Left colon (tissue), 2 donors: ENCODE measurements around the gene AFAP1. TPM values are rescaled to one million over a fixed set of nuclear protein-coding genes. Genes with fewer than 3 reads are reported as not detected.
A peak's percentile ranks its signal among the peaks of the same experiment; 100 is the strongest.

Experiments
- ATAC-seq: fragments of 200-7000 bp; cut with Tn5 transposase; one replicate; pipeline ENCODE4 v1.9.1; 2020; ENCODE audit warnings: mild to moderate bottlenecking, moderate library complexity
- DNase-seq, 2 donors: peaks; one replicate each; pipeline ENCODE4 v3.0.0-alpha.2; 2020
- intact Hi-C, 2 donors: fragments of 100-400 bp; cut with DNase I in 1 of 2; cut with micrococcal nuclease in 1 of 2; formaldehyde crosslinking; loops; one replicate each; pipeline versions ENCODE4 v1.11.2 to v1.14.0; 2022; cut with DNase I, micrococcal nuclease
- total RNA-seq, 2 donors: library from RNA; stranded (reverse); fragmentation: NEBNext Ultra II Directional; extraction: Animal tissue kit (Norgen Biotek cat#: 25700); gene quantifications; one replicate each; pipeline ENCODE4 v1.2.1, GENCODE V29; 2021
- donor health status: DM: no; HTN: no; CAD: no.
- donor health status: DM: yes; HTN: yes; CAD: no.

Gene AFAP1
- total RNA-seq, 2 donors from 2014 or later, result 41.2 to 46.2 TPM

DNA sequence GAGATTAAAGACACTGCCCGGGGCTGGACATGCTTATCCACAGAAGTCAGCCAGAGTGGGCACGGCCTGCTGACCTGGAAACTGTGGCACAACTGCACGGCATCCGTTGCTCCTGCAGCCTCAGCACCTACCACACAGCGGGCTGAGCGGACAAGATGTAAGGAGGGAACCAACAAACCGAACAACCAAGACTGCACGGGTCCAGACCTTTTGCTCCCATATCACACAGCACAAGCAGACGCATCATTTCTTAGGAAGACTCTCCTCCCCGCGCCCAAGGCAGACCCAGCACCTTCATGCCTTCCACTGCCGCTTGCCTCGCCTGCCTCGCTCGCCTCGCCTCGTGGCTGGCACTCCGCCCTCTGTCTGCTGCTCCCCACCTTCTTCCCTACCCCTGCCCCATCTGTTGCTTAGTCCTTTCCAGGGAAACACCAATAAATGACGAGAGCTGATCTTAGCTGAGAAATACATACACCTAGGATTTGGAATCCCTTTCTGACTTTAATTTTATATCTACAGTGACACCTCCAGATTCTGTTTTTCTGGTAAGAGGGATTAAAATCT lies 79.0 kb downstream of the AFAP1 start:
- DNase-seq (no peak), ATAC-seq (no peak)
- intact Hi-C loops, result no loop called here

DNA sequence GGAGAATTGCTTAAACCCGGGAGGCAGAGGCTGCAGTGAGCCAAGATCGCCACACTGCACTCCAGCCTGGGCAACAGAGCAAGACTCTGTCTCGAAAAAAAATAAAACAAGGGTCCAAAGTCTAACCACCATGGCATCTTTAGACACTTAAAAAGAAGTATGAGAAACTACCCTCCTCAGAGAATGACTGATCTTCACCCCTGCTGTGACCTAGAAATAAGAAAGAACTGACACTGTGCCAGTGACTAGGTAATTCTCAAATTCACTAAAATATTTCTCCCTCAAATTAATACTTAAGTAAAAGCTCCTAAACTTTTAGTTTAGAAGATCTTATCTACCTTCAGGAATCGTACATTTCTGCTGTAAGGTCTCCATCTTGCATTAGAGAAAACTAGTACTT lies 80.3 kb downstream of the AFAP1 start:
- DNase-seq, result no peak
- no peak for ATAC-seq
- intact Hi-C loops, result no loop called here

DNA sequence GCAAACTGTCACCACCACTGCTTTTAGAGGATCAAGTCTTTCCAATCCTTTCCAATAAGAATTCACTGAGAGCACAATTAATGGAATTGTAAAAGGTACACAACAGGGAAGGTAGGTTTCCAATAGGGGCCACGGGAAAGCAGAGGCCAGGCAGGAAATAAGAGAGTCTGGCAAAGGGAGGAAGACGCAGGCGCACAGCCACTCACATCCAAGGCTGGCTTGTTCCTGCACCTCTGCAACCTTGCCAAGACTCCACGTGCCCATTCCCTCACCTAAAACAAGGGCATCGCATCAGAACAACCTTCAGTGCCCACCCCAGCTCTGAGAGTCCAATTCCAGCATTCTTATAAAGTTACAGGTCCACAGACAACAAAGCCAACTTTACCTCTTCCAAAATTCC lies 81.2 kb downstream of the AFAP1 start:
- no peak for DNase-seq
- ATAC-seq, result no peak
- intact Hi-C loops, result no loop called here

DNA sequence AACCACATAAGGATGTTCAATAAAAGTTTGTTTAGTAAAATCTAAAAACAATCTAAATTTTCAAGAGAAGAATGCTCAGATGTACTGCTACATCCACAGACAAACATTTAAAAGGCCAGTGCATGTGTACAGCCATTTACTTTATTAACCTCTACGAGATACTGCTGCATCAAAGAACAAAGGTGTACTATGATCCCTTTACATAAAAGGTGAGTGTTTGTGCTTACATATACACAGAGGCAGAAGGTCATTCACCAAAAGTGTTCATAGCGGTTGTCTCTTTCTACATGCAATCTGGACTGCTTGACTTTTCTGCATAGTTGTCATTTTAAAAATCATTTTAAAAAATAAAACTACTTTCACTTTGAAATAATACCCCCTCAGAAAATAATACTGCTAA lies 81.7 kb downstream of the AFAP1 start:
- intact Hi-C loops, result no loop called here
- no peak for ATAC-seq

DNA sequence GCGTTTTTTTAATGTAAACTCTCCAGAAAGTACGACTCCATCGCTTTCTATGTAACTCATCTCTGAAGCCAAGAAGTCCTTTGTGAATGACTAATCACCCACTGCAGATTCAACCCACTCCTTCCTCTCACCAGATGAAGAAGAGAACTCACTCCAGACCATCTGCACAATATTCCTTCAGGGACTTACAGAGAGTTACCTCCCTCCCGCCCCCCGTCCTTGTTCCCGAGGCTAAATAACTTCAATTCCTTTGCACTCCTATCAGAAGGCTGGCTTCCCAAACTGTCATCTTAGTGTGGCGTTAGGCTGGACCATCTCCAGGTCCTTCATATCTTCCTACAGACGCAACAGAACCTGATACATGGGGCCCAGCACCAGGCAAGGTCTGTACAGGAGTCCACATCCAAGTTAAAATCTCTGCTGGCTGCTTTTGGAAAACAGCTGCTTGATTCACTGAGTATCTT lies 82.4 kb downstream of the AFAP1 start:
- intact Hi-C loops, result no loop called here
- DNase-seq (no peak), ATAC-seq (no peak)

More for the DNA sequence above, 81.7 kb downstream of the AFAP1 start:
- no peak for DNase-seq

DNA sequence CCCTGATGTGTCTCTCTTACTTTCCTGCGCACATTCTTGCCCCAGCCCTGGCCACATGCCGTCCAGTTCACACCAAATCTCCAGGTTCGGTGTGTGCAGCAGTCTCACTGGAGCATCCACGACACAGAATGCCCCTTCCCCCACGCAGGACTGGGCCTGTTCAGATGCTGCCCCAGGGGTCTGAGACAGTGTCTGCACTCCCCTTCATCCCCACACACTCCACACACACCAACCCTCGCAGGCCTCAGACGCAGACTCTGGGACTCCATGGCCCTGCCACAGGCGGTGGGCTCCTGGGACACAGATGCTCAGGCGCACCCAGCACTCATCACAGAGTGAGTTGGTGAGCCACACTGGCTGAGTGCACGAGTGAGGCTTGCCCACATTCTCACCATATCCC lies 83.9 kb downstream of the AFAP1 start:
- intact Hi-C loops, result no loop called here
- DNase-seq (no peak), ATAC-seq (no peak)

DNA sequence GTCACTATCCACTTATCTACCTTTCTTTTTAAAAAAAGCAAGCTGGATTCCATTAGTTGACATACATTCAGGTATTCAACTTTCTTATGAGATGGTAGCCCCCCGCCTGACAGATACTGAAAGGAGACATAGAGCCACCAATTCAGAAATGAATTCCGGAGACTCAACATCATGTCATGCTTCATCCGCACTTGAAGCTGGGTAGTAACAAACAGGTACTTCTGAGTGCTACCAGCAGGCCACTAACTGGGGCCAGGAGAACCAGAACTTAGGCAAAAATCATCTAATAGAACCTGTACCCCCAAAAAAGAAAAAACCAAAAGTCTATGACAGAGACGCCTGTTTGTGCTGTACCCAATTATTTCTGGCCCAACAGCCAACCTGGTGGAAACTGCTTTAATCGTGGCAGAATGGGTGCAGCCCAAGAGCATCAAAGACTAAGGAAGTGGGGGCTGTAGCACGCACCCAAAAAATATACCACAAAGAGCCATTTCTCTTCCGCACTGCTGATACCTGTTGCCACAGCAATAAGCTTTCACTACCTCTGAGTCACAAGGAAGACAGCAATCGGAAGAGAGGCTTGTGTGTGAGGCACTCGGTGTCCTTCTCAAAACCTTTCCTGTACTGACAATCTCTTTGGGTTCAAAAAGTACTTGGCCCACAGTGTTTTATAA lies 84.8 kb downstream of the AFAP1 start:
- intact Hi-C loops, result no loop called here
- DNase-seq (no peak), ATAC-seq (peak; percentile 20)

DNA sequence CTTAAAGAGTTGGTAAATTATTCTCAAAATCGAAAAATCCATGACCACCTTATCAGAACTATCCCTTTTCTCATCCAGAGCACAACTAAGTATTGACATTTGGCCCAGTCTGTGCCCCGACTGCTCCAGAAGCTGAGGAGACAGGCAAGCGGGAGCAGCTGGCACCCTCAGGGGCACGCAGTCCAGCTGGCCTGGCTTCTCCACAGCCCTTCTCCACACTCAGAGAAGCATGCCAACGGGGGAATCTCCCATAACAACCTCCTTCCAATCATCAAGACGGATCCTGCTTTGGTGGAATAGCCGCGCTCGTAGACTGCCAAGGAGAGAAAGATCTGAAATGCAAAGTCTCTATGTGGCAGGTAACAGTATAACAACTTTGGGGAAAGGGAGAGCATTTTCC lies 85.4 kb downstream of the AFAP1 start:
- DNase-seq, result no peak
- ATAC-seq, result no peak
- intact Hi-C loops, result no loop called here

DNA sequence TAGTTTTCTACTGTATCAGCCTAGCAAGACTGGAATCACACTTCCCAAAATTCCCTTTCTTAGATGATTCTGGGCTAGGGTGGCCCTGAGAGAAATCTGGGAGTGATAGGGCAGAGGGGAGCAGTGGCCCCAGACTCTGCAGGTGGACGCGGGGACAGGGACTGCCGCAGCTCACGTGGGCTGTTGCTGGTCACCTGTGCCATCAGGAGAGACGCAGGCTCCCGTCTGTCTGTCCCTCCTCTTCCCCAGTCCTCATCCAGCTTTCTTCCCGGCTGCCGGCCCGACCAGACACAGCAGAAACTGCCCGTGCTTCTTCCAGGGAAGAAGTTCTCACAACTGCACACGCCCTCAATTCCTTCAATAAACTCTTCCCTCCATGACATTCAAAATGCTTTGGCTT lies 86.4 kb downstream of the AFAP1 start:
- no peak for DNase-seq
- ATAC-seq, result no peak
- intact Hi-C loops, result no loop called here

DNA sequence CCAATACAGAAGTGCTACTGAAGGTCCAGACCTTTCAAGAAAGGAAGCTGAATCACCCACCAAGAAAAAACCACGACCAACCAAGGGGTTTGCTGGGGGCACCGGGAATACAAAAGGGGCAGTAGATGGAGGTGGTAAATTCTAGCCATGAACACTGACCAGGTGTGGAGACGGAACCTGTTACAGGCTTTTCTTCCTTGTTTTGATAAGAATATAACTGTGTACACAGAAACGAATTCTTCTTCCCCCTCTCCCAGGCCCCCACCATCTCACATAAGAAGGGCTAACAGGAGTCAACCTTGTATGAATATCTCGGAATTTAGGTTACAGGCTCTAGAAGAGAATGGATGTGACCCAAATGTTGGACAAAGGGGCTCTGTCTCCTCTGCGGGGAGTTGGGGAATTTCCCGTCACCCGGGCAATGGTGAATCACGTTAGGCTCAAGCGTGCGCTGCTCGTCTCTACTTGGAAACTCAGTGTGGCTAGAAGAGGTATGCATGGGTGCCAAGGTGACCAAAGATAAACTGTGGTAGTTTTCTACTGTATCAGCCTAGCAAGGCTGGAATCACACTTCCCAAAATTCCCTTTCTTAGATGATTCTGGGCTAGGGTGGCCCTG lies 87.0 kb downstream of the AFAP1 start:
- ATAC-seq, result peak; percentile 68
- intact Hi-C loops, result no loop called here
- no peak for DNase-seq

DNA sequence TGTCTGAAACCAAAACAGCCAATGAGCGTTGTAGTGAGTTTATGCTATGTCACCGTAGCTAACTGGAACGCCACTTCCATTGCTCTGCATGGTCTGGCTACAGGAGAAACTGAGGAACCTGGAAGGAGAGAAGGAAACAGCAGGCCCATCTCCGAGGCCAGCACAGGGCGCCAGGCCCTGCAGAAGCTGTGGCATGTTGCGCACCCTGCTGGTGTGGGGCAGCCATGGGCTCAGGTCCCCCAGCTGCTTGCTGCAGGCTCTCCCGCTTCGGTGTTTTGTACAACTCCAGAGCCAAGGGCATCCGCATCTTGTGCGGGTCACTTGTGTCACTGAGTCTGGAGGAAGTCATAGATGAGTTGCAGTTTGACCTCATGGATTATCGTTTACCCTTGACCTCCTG lies 89.2 kb downstream of the AFAP1 start:
- ATAC-seq, result no peak
- intact Hi-C loops, result no loop called here

DNA sequence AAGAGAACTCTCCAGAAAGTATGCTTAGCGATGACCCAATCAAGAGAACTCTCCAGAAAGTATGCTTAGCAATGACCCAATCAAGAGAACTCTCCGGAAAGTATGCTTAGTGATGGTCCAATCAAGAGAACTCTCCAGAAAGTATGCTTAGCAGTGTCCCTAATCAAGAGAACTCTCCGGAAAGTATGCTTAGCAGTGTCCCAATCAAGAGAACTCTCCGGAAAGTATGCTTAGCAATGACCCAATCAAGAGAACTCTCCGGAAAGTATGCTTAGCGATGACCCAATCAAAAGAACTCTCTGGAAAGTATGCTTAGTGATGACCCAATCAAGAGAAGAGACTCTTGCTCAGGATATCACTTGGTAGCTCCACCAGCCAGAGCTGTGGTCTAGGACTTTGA lies 92.5 kb downstream of the AFAP1 start:
- intact Hi-C loops, result no loop called here
- DNase-seq, result no peak
- no peak for ATAC-seq

More for the DNA sequence above, 89.2 kb downstream of the AFAP1 start:
- DNase-seq, result no peak

DNA sequence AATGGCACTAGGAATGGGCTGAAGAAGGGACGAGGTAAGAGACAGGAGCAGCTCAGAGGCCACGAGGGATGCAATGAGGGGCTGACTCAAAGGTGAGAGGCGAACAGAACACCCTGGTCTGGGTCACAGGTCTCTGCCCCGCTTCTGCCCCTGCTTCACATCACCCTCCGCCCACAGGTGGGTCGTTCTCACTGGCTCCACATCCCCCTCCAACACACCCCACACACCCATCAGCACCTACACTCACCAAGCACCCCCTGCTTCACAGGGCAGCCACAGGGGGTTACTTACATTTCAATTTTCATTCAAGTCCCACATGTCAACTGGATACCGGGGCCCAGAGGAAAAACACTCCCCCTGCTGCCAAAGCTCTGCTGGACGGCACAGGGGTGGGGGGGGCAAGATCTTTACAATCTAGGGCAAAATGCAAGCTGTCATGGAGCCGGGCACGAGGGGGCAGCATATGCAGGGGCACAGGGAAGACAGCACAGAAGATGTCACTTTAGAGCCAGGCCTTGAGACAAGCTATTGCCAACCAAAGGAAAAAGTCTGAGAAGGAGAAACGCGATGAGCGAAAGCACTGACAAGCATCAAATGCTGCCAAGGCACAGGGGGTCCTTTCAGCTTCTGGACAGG lies 94.0 kb downstream of the AFAP1 start:
- intact Hi-C loops, result no loop called here
- no peak for ATAC-seq

DNA sequence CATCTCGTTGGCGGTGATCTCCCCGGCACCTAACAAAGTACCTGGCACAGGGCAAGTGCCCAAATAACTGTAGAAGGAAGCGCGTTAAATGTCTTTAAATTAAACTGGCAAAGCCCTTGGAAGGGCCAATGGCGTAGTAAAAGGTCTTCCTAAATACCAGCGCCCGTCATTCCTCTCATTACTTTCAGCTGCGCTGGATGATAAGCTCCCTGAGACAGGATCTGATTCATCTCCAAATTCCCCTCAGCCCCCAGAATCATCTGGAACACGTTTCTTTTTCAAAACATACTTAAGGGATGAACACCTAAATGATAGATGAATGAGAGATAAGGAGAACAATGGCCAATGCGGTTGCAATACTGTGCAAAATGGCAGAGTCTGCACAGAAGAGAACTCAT lies 95.1 kb downstream of the AFAP1 start:
- intact Hi-C loops, result no loop called here
- ATAC-seq, result no peak

More for the DNA sequence above, 94.0 kb downstream of the AFAP1 start:
- no peak for DNase-seq

DNA sequence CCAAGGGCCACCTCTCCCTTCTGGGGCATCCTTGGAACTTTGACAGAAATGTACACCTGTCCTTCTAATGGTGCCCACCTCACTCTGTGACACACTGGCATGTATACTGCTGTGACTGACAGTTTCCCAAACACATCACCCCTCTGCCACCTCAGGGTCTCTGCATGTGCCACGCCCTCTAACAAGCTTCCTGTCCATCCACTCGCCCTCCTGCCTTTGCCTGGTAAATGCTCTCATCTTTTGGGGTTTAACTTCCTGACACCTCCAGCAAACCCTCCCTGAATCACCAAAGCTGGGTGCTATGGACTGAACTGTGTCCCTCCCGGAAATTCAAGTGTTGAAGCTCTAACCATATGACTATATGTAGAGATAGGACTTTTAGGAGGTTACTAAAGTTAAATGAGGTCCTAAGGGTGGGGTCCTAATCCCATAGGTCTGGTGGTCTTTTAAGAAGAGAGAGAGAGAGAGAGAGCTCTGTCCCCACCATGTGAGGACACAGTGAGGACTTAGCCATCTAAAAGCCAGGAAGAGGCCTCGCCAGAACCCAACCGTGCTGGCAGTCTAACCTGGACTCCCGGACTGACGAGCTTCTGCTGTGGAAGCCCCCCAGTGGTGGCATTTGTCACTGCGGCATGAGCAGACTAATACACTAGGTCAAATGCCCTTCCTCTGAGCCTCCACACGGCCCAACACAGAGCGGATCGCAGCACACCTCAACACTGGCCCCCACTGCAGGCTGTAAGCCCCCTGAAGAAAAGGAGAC lies 95.6 kb downstream of the AFAP1 start:
- intact Hi-C loops, result no loop called here
- peak; percentile 59 to 86 for DNase-seq
- ATAC-seq, result peak; percentile 89

More for the DNA sequence above, 95.1 kb downstream of the AFAP1 start:
- no peak for DNase-seq

DNA sequence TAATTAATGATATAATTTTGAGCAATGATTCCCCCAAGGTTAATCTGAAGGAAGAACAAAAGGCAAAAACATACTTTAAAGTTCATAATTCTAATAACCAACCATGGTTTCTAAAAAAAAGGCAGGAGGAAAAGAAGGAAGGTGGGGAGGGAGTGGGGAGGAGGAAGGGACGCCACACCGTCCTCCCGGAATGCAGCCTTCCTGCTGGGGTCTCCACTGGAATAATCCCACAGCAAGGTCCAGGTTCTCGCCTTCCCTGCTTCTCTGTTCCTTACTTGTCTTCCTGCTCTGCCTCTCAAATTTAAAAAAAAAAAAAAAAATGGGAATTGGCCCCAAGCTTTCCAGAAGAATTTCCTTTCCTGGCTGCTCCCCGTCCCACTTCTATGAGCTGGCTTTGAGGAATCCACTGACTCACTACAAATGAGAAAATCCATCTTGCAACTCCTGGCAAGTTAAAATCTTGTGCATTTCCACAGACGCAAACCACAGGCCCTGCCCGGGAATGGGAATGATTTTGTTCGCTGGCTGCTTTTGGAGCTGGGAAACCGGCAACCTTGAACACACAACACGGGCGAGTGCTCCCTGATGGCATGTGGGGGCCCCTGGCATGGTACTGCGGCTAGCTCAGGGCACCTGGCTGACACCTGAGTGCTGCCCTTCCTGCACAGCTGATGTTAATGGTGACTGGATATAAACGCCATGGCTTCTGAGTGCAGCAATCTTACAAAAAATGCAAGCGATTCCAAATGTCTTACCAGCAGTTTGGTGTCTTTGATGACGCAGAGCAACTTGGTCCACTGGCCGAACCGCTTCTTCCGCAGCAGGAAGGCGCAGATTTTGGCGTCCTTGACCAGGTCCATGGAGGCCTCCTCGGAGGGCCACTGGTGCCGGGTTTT lies 97.0 kb downstream of the AFAP1 start:
- intact Hi-C loops, result no loop called here
- no peak for ATAC-seq

DNA sequence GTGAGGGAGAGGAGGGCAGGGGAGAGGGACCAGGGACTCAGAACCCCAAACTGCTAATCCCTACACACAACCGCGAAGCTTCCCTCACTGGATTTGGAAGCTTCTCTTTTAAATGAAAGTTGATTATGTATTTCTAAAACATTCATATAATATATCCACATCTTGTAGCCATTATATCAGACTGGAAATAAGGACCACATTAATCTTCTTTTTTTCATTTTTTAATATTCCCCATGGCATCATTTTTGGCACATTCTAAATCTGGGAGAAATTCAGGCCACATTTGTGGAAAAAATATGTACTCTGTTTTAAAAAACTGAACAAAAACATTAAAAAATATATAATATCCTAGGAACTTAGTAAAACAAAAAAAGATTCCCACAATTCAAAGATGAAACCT lies 97.8 kb downstream of the AFAP1 start:
- no peak for ATAC-seq
- no peak for DNase-seq
- intact Hi-C loops, result no loop called here

More for the DNA sequence above, 97.0 kb downstream of the AFAP1 start:
- DNase-seq, result no peak

DNA sequence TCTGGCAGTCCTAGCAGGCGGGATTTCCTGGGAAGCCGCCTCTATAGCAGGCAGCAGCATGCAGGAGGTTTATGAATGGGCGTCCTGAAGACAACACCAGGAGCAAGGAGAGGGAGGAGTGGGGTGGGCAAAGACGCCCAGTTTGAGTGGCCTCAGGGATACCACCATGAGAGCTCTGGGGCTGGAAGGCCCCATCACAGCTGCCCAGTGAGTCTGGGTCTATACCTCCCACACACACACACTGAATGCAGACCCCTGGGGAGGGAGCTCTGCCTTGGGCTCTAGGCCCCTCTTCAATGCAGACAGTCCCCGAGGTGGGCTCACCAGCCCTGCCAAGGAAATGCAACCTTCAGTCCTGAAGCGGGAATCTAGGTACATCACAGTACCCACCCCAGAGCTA lies 98.6 kb downstream of the AFAP1 start:
- DNase-seq, result no peak
- ATAC-seq, result no peak
- intact Hi-C loops, result no loop called here
